GM10266 (cell line): Measurements from ENCODE around the gene HSD17B7.
"Not testable (repeated sequence)": the region's sequence is repeated elsewhere in the genome, so short reads cannot be mapped to it uniquely, and the experiment has no call there.

Experiments
- DNase-seq: peaks from one replicate; pipeline ENCODE4 v3.0.0; 2012; ENCODE audit errors: extremely low spot score
- TF ChIP-seq, protein P1 (sequence below): IDR thresholded peaks from 2 replicates; pipeline ENCODE4 v1.5.1; 2012; ENCODE audit warnings: mild to moderate bottlenecking, low read depth; ENCODE audit not compliant: control insufficient read depth, insufficient read depth; ENCODE audit errors: missing control alignments

Gene HSD17B7

DNA sequence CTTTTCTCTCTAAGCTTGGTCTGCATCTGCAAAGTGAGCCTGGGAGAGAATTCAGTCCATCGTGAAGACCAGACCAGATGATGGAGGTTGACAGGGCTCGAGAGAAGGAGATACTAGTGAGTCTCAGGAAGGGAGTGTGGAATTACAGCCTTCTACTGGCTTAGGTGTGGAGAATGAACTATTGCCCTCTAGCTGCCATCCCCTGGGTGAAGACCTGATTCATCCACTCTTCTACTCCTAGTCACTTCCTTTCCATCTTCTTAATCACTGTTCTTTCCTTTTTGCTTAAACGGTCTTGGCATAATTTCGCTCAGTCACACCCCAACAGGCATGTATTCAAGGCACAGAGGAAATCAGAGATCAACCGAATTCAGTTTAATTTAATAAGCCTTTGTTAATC lies 34.0 kb upstream of the HSD17B7 start:
- no peak for DNase-seq
- TF ChIP-seq, protein P1, sequence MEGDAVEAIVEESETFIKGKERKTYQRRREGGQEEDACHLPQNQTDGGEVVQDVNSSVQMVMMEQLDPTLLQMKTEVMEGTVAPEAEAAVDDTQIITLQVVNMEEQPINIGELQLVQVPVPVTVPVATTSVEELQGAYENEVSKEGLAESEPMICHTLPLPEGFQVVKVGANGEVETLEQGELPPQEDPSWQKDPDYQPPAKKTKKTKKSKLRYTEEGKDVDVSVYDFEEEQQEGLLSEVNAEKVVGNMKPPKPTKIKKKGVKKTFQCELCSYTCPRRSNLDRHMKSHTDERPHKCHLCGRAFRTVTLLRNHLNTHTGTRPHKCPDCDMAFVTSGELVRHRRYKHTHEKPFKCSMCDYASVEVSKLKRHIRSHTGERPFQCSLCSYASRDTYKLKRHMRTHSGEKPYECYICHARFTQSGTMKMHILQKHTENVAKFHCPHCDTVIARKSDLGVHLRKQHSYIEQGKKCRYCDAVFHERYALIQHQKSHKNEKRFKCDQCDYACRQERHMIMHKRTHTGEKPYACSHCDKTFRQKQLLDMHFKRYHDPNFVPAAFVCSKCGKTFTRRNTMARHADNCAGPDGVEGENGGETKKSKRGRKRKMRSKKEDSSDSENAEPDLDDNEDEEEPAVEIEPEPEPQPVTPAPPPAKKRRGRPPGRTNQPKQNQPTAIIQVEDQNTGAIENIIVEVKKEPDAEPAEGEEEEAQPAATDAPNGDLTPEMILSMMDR, result peak; percentile 15

DNA sequence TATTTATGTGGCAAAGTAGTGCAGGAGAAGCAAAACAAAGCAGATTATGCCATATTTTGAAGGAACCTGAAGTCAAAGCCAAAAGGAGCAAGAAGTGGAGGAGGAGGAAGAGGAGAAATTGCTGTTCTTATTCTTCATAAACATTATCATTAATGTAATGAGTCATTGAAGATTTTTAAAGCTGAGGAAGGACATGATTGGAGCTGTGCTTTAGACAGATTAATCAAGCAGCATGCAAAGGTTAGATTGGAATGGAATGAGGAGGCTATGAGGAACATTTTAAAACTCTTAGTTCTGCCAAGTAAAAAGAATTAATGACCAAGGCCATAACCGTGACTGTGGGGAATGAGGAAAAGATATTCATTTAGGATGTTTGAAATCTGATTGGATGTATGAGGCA lies 33.0 kb upstream of the HSD17B7 start:
- TF ChIP-seq, protein P1, result no peak
- DNase-seq, result no peak

DNA sequence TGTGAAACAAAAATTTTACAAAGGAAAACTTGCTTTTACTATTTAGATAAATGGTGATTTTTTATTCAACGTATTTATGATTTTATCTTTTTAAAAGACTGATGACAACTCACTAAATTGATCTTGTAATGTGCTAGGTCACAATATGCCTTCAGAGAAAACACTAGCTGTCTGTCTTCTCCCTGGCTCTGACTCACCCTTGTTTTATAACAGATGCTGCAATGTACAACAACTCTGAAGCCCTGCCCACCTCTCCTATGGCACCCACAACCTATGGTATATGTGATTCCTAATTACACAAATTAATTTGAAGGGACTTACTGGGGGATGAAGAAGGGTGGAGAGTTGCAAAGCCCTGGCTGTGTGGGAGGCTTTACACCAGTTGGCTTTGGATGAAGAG lies 24.7 kb upstream of the HSD17B7 start:
- DNase-seq, result no peak
- TF ChIP-seq, protein P1, result no peak

DNA sequence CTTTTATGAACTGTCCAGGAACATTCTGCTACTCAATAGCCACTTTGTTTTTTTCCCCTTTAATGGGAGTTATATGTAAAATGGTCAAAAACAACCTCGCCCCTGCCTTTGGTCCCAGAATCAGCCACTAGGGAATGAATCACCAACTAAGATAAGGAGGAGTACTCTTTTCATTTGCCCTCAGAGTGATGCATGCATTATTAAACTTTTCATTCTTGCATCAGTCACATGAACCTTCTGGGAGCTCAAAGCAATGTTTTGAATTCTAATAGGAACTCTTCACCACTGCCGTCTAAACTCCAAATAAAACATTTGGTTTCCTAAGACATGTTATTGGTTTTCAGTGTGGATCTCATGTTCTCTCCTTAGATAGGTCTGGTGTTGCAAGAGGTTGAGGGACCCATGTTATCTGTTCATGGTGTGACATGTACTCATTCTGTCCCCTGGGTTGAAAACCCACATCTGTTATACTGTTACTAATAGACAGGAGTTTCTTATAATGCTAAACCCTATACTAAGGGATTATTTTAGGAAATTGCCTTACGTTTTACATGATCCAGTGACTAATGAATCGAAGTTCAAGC lies 17.8 kb upstream of the HSD17B7 start:
- DNase-seq, result no peak
- TF ChIP-seq, protein P1, result no peak

DNA sequence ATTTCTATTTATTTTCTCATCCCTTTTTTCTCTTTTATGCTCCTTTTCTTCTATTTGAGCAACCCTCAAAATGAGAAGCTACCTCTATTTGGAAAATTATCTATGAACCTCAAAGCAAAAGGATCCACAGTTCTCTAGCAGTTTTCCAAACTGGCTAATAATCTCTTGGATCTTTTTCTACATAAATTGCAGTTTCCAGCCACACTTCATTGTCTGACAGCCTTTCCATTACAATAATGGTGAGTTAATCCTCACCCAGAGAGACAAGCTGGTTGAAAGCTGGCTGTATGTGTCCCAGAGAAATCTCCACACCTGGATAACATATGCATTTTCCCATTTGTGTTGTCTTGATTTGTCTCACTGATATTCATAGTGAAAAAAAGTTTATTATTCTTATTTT lies 16.5 kb upstream of the HSD17B7 start:
- DNase-seq, result no peak
- TF ChIP-seq, protein P1, result no peak

DNA sequence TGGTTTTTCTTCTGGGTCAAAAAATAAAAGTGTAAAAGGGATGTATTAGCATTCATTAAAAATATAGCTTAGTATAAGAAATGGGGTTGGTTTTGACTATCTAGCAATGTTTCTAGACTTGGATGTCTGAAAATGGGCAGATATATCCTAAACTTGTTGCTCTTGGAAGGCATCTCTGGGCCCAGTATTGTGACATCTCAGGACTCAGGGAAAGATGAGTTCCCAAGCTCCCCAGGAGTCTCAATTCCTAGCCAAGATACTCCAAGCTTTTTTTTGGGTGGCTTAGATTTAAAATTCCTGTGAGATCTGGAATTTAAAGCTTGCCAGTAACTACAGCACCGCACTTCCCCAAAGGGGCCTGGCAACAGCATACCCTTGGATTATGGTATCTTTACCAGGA lies 11.5 kb upstream of the HSD17B7 start:
- DNase-seq, result no peak
- TF ChIP-seq, protein P1, result no peak

DNA sequence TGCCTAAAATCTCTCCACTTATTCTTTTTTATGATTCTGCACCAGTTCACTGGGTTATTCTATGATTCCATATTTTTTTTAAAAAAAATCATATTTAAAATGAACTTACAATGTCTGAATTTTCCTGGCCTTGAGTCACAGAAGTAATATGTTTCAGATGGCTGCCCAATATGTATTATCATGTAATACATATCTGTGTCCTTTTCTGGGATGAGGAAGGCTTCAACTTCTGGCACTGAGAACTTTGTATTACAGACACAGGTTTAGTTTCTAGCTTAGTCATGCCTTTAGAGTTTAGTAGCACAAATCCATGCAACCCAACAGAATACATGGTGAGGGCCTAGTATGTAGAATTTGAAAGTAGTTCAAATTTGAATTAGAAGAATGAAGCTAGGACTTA lies 7.8 kb upstream of the HSD17B7 start:
- no peak for DNase-seq
- TF ChIP-seq, protein P1, result no peak

DNA sequence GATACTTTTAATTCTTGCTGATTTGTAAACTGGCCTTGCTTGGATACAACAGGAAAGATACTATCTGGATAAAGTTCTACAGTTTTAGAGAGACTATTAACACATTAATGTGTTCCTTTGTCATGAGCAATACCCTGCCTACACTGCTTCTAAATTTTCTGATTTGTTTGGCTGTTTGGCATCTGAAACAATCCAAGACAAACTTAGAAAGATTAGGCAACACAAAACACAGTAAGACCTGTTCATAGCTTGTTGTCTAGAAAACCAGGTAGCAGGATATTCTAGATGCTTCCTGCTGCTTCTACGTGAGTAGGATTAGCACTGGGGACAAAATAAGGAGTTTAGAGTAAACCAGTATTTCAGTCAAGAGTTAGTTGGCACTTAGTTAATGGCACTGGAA lies 5.6 kb upstream of the HSD17B7 start:
- not testable (repeated sequence) for DNase-seq

DNA sequence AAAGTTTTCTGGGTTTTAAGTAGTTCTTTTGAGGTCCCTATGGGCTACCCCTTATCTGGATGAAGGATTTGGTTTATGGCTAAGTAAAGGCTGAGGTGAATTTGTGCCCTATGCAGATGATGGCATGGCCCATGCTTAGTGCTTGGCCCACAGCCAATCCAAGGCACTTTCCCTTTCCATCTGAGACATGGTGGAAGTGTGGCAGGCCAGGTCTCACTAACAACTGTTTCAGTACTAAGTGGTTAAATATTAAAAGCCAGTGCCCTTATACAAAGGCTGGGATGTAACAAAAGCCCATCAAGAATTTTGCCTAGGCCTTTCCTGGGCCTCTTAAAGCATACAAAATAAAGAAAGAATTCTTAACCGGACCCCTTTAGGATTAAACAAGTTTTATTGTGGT lies 1.7 kb upstream of the HSD17B7 start:
- DNase-seq, result not testable (repeated sequence)

DNA sequence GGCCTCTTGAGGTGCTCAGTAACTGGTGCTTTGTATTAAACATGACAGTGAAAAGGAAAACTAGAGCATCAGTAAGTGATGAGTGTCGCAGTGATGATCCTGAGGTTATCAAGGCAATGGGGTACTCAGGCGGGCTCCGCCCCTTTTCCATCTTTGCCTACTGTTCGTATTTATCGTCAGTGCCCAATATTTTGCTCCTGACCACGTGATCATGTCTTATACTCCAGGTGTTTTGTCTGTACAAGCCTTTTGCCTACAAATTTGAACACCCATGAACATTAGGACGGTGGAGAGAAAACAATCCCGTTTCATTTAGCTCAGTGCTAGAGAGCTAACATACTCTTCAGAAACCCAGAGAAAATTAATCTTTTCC lies 469 bp downstream of the HSD17B7 start:
- not testable (repeated sequence) for DNase-seq

DNA sequence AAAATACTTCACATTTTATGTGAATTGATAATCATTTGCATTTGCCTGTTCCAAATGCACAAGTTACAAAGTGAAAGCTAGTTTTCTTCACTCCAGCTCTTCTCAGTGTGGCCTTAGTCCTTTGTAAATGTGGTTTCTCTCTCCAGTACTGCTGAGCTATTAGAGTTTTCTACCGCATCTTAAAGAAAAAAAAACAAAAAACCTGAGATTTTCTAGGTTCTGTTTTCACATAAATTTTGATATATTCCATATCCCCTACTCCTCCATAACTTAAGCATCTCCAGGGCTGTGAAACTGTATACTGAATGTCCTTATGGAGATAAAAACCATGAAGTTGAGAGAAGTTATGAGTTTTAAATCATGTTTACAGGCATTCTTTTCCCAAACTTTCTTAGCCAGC lies 3.8 kb downstream of the HSD17B7 start:
- not testable (repeated sequence) for DNase-seq
